Measurements from ENCODE around the gene KLHDC10. TPM values are rescaled to one million over a fixed set of nuclear protein-coding genes. Genes with fewer than 3 reads are reported as not detected.
"Not testable (repeated sequence)": the region's sequence is repeated elsewhere in the genome, so short reads cannot be mapped to it uniquely, and the experiment has no call there.

Gene KLHDC10
- total RNA-seq, 2 experiments from 2014 or later: 15.7 to 18.1 TPM

DNA sequence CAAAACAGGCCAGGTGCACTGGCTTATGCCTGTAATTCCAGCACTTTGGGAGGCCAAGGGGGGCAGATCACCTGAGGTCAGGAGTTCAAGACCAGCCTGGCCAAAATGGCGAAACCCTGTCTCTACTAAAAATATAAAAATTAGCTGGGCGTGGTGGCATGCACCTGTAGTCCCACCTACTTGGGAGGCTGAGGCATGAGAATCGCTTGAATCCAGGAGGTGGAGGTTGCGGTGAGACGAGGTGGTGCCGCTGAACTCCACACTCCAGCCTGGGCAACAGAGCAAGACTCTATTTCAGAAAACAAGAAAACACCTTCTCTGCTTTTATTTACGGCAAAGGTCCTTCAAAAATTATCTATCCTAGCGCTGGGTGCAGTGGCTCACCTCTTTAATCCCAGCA, 15.1 kb upstream of the KLHDC10 start:
- CTCF ChIA-PET, POLR2A ChIA-PET, H3K4me3 Mint-ChIP-seq: not testable (repeated sequence)

DNA sequence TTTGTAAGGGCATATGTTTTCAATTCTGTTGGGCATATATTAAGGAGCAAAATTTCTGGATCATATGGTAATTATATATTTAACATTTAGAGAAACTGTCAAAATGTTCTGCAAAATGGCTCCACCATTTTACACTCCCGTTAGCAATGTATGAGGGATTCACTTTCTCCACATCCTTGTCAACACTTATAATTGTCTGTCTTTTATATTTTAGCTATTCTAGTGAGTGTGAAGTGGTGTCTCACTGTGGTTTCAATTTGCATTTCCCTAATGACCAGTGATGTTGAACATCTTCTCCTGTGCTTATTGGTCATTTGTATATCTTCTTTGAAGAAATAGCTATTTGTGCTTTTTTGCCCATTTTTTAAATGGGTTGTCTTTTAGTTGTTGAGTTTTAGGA, 8.1 kb upstream of the KLHDC10 start:
- Mint-ChIP-seq H3K9me3 (ENCODE audit: insufficient read depth) (no peaks in the 10 kb centered on the region), H3K36me3 (ENCODE audit: low read depth) (no peaks in the 10 kb centered on the region), H3K4me1 (ENCODE audit: low read depth) (peaks cover 2% of the 10 kb centered on the region), H3K27me3 (ENCODE audit: low read depth) (peaks cover 3% of the 10 kb centered on the region), H3K4me3 (no peak overlapping the region), H3K27ac (no peak overlapping the region)
- DNase-seq (no peak), ATAC-seq (no peak)
- POLR2A ChIA-PET: no interaction called here
- CTCF ChIA-PET: interaction anchor here (1.1 to 1.9 kb wide), 2 partner anchors 9 to 770 kb away, joined by 3 to 5 read pairs; no protein-coding TSS in a partner anchor

More for the DNA sequence above, 15.1 kb upstream of the KLHDC10 start:
- not testable (repeated sequence) for H3K27me3 Mint-ChIP-seq (ENCODE audit: low read depth); DNase-seq; H3K27ac Mint-ChIP-seq; H3K4me1 Mint-ChIP-seq (ENCODE audit: low read depth); H3K36me3 Mint-ChIP-seq (ENCODE audit: low read depth); H3K9me3 Mint-ChIP-seq (ENCODE audit: insufficient read depth); ATAC-seq

DNA sequence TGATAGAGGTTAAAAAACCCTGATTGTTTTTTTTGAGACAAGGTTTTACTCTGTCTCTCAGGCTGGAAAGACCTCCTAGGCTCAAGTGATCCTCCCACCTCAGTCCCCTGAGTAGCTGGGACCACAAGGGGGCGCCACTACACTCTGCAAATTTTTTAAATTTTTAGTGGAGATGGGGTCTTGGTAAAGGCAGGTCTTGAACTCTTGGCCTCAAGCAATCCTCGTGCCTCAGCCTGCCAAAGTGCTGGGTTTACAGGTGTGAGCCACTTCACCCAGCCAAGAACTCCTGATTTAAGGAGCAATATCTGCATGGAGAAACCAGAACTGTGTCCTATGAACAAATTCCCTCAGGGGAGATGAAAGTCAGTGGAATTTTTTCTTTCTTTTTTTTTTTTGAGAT, 7.3 kb upstream of the KLHDC10 start:
- H3K36me3 Mint-ChIP-seq (ENCODE audit: low read depth): no peaks in the 10 kb centered on the region
- POLR2A ChIA-PET: interaction anchor here (0.6 kb wide), 1 partner anchor 54 kb away, joined by 3 read pairs; no protein-coding TSS in a partner anchor
- H3K27ac Mint-ChIP-seq: no peak overlapping the region
- DNase-seq (peak; percentile 83), ATAC-seq (peak; percentile 78)
- H3K4me1 Mint-ChIP-seq (ENCODE audit: low read depth): peaks cover 2% of the 10 kb centered on the region
- H3K4me3 Mint-ChIP-seq: no peak overlapping the region
- CTCF ChIA-PET: interaction anchor here (0.9 to 1.9 kb wide), 5 partner anchors 8 to 769 kb away, joined by 3 to 5 read pairs (median 3); no protein-coding TSS in a partner anchor
- no peaks in the 10 kb centered on the region for H3K9me3 Mint-ChIP-seq (ENCODE audit: insufficient read depth)
- H3K27me3 Mint-ChIP-seq (ENCODE audit: low read depth): peaks cover 3% of the 10 kb centered on the region

DNA sequence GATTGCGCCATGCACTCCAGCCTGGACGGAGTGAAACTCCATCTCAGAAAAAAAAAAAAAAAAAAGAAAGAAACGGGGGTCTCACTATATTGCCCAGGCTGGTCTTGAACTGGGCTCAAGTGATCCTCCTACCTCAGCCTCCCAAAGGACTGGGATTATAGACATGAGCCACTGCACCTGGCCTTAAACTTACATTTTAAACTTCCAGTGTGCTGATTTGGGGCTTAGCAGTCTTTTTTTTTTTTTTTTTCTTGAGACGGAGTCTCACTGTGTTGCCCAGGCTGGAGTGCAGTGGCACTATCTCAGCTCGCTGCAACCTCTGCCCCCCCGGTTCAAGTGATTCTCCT, 5.8 kb upstream of the KLHDC10 start:
- POLR2A ChIA-PET; H3K36me3 Mint-ChIP-seq (ENCODE audit: low read depth); H3K4me1 Mint-ChIP-seq (ENCODE audit: low read depth); H3K9me3 Mint-ChIP-seq (ENCODE audit: insufficient read depth); DNase-seq; H3K27me3 Mint-ChIP-seq (ENCODE audit: low read depth); ATAC-seq; H3K4me3 Mint-ChIP-seq; H3K27ac Mint-ChIP-seq: not testable (repeated sequence)
- CTCF ChIA-PET: interaction anchor here (0.8 to 1.8 kb wide), 2 partner anchors 13 to 19 kb away, joined by 3 to 5 read pairs; partner anchors contain the start of gene ZC3HC1

DNA sequence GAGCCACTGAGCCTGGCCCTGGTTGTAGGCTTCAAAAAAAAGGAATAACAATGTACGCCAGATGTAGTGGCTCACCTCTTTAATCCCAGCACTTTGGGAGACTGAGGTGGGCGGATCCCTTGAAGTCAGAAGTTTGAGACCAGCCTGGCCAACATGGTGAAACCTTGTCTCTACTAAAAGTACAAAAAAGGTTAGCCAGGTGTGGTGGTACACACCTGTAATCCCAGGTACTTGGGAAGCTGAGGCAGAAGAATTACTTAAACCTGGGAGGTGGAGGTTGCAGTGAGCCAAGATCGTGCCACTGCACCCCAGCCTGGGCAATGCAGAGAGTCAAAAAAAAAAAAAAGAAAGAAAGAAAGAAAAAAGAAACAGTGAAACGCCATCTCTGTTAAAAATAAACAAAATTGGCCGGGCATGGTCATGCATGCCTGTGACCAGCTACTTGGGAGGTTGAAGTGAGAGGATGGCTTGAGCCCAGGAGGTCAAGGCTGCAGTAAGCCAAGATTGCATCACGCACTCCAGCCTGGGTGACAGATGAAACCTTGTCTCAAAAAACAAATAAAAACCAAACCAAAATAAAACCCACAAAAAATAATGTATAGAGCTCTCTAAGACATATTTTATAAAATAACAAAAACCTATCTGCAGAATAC, 4.7 kb upstream of the KLHDC10 start:
- Mint-ChIP-seq H3K27me3 (ENCODE audit: low read depth) (peaks cover 3% of the 10 kb centered on the region), H3K36me3 (ENCODE audit: low read depth) (peaks cover 8% of the 10 kb centered on the region), H3K4me1 (ENCODE audit: low read depth) (peaks cover 11% of the 10 kb centered on the region), H3K9me3 (ENCODE audit: insufficient read depth) (no peaks in the 10 kb centered on the region), H3K4me3 (no peak overlapping the region), H3K27ac (no peak overlapping the region)
- CTCF ChIA-PET: no interaction called here
- DNase-seq (no peak), ATAC-seq (no peak)
- POLR2A ChIA-PET: no interaction called here

DNA sequence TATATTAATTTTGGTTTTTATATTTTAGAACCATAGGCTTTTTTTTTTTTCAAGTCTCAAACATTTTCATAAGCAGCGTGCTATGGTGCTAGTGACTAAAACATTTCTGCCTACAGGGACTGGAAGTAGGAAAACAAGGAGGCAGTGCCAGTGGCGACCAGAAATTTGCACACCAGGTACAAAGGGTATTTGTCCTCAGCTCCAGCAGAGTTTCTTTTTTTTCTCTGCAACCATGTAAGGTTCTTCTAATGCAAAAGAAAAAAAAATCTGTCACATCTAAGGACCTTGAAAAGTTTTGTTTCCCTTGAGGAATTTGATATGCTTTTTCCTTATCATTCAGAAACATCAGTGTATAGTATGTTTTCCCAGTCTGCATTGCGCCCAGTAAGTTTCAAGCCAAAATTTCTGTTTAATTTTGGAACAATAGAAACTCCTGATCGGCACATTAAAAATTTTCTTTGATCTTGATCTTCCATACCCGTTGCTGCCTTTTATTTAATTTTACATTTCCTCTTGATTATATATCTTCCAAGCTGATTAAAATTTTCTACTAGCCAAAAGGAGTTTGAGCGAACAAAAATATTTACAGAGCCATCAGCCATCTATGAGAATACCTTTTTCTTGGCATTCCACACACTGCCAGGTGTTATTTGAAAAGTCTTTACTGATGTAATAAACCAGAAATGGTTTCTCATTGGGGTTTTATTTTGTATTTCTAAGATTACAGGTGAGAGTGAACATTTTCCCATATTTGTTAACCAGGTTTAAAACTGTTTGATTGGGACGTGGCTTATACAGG, 956 bp upstream of the KLHDC10 start:
- ChIA-PET POLR2A (interaction anchor here (0.9 to 2.4 kb wide), 3 partner anchors 10 to 136 kb away, joined by 3 to 9 read pairs (median 6); partner anchors contain the start of genes TMEM209 and ZC3HC1), CTCF (interaction anchor here (0.9 to 3.5 kb wide), 10 partner anchors 9 to 770 kb away, joined by 3 to 17 read pairs (median 4); no protein-coding TSS in a partner anchor)
- peaks cover 28% of the 10 kb centered on the region for H3K4me1 Mint-ChIP-seq (ENCODE audit: low read depth)
- ATAC-seq: no peak
- no peaks in the 10 kb centered on the region for H3K9me3 Mint-ChIP-seq (ENCODE audit: insufficient read depth)
- H3K27ac Mint-ChIP-seq: peak overlapping the region; percentile 85
- peak overlapping the region; percentile 86 for H3K4me3 Mint-ChIP-seq
- H3K27me3 Mint-ChIP-seq (ENCODE audit: low read depth): peaks cover 2% of the 10 kb centered on the region
- H3K36me3 Mint-ChIP-seq (ENCODE audit: low read depth): peaks cover 10% of the 10 kb centered on the region
- no peak for DNase-seq

DNA sequence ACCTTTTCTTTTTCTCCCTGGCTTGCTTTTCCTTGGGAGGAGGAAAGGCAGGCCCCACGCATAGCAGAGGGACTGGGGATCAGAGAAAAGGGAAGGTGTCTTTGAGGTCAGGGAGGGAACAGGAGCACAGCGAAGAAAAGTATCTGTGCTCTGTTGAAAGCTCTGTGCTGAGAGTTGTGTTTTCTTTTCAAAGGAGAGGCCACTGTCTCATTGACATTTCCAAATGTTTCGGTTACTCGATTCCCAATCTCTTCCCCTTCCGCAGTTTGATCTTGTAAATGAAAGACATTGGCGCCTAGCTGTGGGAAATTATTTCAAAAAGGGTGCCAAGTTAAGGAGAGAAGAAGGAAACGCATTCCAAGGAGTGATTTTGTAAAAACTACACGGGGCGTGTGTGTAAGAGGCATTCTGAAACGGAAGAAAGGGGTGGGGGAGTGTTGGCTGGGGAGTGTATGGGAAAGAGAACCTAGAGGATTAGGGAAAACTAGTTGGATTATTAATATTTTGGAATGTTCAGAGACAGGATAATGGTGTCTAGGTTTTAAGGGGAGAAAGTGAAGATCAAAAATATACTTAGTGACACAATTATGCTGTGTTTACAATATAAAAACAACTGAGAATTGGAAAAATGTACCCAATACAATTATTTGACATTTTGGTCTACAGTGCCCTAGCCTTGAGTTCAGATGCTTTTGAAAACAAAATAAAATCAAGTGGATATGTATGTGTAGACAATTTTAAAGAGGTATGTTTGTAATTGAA, 708 bp downstream of the KLHDC10 start:
- ATAC-seq (peak; percentile 2), DNase-seq (no peak)
- Mint-ChIP-seq H3K9me3 (ENCODE audit: insufficient read depth) (no peaks in the 10 kb centered on the region), H3K27ac (peak overlapping the region; percentile 85), H3K27me3 (ENCODE audit: low read depth) (no peaks in the 10 kb centered on the region), H3K4me3 (peak overlapping the region; percentile 86), H3K4me1 (ENCODE audit: low read depth) (peaks cover 28% of the 10 kb centered on the region), H3K36me3 (ENCODE audit: low read depth) (peaks cover 10% of the 10 kb centered on the region)
- ChIA-PET POLR2A (interaction anchor here (0.6 to 2.4 kb wide), 3 partner anchors 134 to 999 kb away, joined by 3 to 9 read pairs (median 3); partner anchors contain the start of gene TMEM209), CTCF (interaction anchor here (0.8 to 3.5 kb wide), 21 partner anchors 9 to 768 kb away, joined by 3 to 27 read pairs (median 6); partner anchors contain the start of gene TMEM209)

DNA sequence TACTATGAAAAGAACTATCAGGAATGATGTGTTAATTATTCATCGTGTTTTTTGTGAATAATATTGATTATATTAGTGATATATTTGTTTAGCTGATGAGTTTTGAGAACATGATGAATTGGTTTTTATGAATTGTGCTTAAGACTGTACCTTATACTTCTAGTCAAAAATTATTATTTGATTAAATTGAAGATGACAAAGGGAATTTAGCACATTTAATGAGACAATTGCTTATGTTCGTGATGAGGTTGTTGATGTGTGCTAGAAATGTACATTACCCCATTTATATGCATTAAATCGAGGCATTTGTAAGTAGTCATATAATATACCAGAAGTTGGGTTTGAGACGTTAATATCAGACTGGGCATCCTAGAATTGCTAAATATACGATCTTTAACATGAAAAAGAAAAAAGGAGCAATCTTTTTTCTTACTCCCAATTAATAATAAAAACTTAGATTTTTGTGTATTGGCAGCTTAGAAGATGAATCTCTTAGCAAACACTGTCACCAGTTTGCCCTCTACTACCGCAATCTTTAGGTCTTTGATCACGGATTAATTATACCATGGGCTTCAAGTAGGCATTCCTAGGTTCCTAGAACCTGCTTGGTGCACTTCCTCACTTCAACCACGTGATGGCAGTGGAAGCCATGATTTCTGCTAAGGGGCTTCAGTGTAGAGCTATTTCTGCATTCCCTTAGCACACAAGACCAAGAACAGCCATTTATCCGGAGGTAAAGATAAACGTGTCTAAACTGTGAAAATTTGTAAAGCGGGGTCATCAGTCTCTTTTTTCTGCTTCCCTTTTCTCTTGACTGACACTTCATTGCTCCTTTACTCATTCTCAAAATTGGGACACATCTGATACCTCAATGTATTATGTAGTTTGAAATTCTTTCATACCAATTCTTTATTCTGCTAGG, 1.6 kb downstream of the KLHDC10 start:
- H3K27ac Mint-ChIP-seq: no peak overlapping the region
- ChIA-PET POLR2A (no interaction called here), CTCF (interaction anchor here (0.6 to 3.5 kb wide), 29 partner anchors 8 to 760 kb away, joined by 3 to 27 read pairs (median 5); partner anchors contain the start of gene TMEM209)
- H3K4me3 Mint-ChIP-seq: peak overlapping the region; percentile 86
- DNase-seq (peak; percentile 70), ATAC-seq (no peak)
- H3K9me3 Mint-ChIP-seq (ENCODE audit: insufficient read depth): no peaks in the 10 kb centered on the region
- H3K27me3 Mint-ChIP-seq (ENCODE audit: low read depth): no peaks in the 10 kb centered on the region
- H3K4me1 Mint-ChIP-seq (ENCODE audit: low read depth): peaks cover 28% of the 10 kb centered on the region
- peaks cover 10% of the 10 kb centered on the region for H3K36me3 Mint-ChIP-seq (ENCODE audit: low read depth)

DNA sequence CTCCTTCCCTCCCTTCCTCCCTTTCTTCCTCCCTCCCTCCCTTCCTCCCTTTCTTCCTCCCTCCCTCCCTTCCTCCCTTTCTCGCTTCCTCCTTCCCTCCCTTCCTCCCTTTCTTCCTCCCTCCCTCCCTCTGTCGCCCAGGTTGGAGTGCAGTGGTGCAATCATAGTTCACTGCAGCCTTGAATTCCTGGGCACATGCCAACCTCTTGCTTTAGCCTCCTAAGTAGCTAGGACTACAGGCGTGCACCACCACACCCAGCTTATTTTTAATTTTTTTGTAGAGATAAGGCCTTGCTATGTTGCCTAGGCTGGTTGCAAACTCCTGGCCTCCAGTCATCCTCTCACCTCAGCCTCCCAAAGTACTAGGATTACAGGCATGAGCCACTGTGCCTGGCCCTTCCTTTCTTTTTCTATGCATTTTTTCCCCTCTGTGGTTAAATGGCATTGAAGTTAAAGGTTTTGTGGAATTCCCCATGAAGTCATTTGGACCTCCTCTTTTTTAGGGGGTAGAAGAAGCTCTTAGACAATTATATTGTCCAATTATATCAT, 9.6 kb downstream of the KLHDC10 start:
- no peak for ATAC-seq
- no peak overlapping the region for H3K4me3 Mint-ChIP-seq
- CTCF ChIA-PET: interaction anchor here (1.0 kb wide), 2 partner anchors 8 to 678 kb away, joined by 4 to 5 read pairs; no protein-coding TSS in a partner anchor

DNA sequence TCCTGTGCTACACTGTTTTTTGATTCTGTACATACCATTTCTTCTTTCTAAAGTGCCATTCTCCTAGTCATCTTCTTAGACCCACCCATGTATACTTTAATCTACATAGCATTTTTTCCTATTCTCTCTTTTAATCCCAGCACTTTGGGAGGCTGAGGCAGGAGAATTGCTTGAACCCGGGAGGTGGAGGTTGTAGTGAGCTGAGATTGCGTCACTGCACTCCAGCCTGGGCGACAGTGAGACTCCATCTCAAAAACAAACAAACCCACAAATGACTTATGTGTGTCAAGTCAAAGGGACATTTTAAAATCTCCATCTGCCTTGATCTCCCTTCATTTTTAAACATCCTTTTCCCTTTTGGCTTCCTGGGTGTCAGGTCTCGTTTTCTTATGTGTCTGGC, 13.2 kb downstream of the KLHDC10 start:
- H3K4me1 Mint-ChIP-seq (ENCODE audit: low read depth); H3K4me3 Mint-ChIP-seq; POLR2A ChIA-PET: not testable (repeated sequence)

More for the DNA sequence above, 9.6 kb downstream of the KLHDC10 start:
- no peaks in the 10 kb centered on the region for H3K27me3 Mint-ChIP-seq (ENCODE audit: low read depth)
- H3K4me1 Mint-ChIP-seq (ENCODE audit: low read depth): no peaks in the 10 kb centered on the region
- POLR2A ChIA-PET: no interaction called here
- DNase-seq: no peak
- H3K9me3 Mint-ChIP-seq (ENCODE audit: insufficient read depth): no peaks in the 10 kb centered on the region
- no peak overlapping the region for H3K27ac Mint-ChIP-seq
- peaks cover 5% of the 10 kb centered on the region for H3K36me3 Mint-ChIP-seq (ENCODE audit: low read depth)

More for the DNA sequence above, 13.2 kb downstream of the KLHDC10 start:
- not testable (repeated sequence) for ATAC-seq; H3K36me3 Mint-ChIP-seq (ENCODE audit: low read depth); H3K9me3 Mint-ChIP-seq (ENCODE audit: insufficient read depth); H3K27ac Mint-ChIP-seq; H3K27me3 Mint-ChIP-seq (ENCODE audit: low read depth); DNase-seq
- CTCF ChIA-PET: interaction anchor here (0.7 to 3.3 kb wide), 13 partner anchors 9 to 50 kb away, joined by 3 to 15 read pairs (median 3); partner anchors contain the start of gene KLHDC10
